ENCODE results near the gene CACFD1. TPM values are rescaled to one million over a fixed set of nuclear protein-coding genes. Genes with fewer than 3 reads are reported as not detected.

Gene CACFD1
- total RNA-seq = 12.8 and 21.4 TPM in 2 replicates

- DNase-seq = peak; percentile 94
Observed at GRCh38 chr9:133459476-133460404, at the start of gene CACFD1. Gene CACFD1, plus strand, starts transcription at chr9:133459978. Its CDS starts 89 bp downstream, at chr9:133460067.

DNA sequence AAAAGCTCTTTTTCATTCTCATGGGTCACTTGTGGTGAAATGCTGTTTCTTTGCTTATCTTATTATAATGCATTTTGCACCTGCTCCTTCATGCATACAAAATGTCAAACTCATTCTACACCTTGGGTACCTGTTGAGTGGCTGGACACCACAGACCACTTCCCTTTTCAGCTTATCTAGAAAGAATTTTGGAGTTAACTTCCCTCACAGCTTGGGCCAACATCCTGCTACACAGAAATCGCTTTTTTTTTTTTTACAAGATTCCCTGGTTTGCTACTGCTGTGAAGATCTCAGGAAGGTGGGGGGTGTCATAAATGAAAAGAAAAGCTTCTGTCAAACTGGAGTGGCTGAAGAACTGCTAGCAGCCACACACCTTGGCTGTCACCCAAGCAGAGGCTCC lies 44.6 kb upstream of the CACFD1 start:
- DNase-seq = no peak

DNA sequence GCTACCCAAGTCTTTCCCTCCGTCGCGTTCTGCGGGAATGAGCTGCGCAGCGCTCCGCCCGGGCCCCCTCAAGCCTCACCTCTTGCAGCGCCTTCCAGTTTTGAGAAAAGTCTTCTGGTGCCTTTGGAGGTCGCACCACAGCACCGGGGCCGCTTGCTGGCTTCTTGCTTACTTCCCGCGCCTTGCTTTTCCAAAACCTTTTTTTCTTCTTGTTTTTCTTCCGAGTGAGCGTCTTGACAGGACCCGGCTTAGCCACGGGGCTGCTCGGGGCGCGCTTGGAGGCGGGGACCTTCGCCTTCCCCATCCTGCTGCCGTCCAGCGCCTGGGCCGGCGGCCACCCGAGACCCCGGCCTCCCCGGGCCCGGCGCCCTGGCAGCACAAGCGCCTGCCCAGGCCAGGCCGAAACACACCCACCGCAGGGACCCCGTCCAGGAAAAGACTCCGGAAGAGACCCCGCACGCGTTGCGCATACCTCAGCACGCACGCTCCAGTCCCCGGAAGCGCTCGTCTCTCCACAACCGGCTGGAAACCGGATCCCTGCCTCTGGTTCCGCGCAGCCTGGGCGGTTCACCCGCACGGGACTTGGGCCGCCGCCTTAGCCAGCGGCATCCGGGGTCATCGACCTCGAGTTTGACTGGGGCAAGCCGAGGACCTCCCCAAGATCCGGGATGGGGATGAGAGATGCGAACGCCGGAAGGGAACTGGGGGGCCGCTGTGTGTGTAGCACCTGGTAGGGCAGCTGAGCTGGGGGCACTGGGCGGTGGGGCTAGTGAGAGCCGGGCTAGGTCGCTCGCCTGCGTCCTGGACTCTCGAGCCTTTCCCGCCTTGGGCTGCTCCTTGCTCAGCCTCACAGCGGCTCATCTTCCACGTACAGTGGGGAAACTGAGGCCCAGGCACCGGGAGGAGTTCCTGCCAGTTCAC lies 42.0 kb upstream of the CACFD1 start, which contains the start of gene REXO4:
REXO4 (minus strand) TSS at position 470 of the 921 bp plus-strand sequence; CDS start at position 304, 166 bp downstream.
- peak; percentile 85 for DNase-seq

DNA sequence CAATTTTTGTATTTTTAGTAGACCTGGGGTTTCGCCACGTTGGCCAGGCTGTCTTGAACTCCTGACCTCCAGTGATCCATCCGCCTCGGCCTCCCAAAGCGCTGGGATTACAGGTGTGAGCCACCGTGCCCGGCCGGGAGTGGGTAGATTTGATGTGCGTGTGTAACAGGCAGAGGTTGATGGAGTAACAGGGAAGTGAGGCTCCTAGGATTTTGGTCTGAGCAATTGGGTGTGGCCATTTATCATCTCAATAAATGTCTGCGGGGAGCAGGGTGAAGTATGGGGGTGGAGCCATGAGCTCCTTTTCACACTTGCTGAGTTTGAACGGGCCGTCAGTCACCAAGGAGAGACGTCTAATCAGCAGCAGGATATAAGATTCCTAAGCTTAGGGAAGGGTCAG lies 40.8 kb upstream of the CACFD1 start:
- no peak for DNase-seq

- no peak for DNase-seq
Observed at GRCh38 chr9:133420392-133420827, 39.4 kb upstream of the CACFD1 start.

GRCh38 chr9:133421615-133422542 lies 37.9 kb upstream of the CACFD1 start, which contains the start of gene ADAMTS13:
Gene ADAMTS13, plus strand, starts transcription at chr9:133422367. Its CDS starts 77 bp downstream, at chr9:133422444.
- peak; percentile 13 for DNase-seq

- no peak for DNase-seq
Observed at GRCh38 chr9:133423216-133423615, 36.6 kb upstream of the CACFD1 start.

DNA sequence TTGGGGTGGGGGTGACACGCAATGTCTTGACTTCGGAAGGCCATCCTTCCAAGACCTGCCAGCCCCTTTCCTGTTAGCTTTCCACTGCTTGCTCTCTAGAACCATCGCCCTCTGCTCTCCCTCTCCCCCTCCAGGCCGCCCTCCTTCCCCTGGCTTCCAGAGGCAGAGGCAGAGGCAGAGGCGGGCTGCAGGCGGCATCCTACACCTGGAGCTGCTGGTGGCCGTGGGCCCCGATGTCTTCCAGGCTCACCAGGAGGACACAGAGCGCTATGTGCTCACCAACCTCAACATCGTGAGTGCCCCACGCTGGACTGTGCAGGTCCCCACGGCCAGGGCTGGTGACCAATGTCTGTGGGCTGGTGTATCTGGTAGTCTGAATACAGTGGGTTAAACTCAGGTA lies 35.6 kb upstream of the CACFD1 start:
- DNase-seq = no peak

DNA sequence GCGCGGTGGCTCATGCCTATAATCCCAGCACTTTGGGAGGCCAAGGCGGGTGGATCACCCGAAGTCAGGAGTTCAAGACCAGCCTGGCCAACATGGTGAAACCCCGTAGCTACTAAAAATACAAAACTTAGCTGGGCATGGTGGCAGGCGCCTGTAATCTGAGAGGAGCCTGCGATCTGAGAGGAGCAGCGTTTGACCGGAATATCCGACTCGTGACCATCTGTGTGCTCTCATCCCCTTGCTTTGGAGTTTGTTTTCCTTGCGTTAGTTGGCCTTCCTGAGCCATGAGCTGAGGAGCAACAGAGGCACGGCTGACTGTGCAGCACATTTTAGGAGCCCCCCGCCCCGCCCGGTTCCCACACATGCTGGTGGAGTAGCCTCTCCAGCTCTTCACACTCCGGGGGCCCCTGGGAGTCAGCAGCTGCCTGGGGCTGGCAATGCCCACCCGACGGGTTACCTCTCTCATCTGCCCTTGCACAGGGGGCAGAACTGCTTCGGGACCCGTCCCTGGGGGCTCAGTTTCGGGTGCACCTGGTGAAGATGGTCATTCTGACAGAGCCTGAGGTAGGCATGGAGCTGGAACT lies 34.6 kb upstream of the CACFD1 start:
- no peak for DNase-seq

GRCh38 chr9:133426011-133426410 lies 33.8 kb upstream of the CACFD1 start:
- no peak for DNase-seq

GRCh38 chr9:133427658-133428348 lies 32.0 kb upstream of the CACFD1 start:
- DNase-seq = no peak

GRCh38 chr9:133428617-133429101 lies 31.1 kb upstream of the CACFD1 start:
- DNase-seq = no peak

GRCh38 chr9:133429214-133429613 lies 30.6 kb upstream of the CACFD1 start:
- DNase-seq = no peak

- DNase-seq = peak; percentile 50
Observed at GRCh38 chr9:133429641-133430161, 30.1 kb upstream of the CACFD1 start.

GRCh38 chr9:133430244-133430643 lies 29.5 kb upstream of the CACFD1 start:
- DNase-seq = no peak

GRCh38 chr9:133433351-133433843 lies 26.4 kb upstream of the CACFD1 start:
- no peak for DNase-seq

DNA sequence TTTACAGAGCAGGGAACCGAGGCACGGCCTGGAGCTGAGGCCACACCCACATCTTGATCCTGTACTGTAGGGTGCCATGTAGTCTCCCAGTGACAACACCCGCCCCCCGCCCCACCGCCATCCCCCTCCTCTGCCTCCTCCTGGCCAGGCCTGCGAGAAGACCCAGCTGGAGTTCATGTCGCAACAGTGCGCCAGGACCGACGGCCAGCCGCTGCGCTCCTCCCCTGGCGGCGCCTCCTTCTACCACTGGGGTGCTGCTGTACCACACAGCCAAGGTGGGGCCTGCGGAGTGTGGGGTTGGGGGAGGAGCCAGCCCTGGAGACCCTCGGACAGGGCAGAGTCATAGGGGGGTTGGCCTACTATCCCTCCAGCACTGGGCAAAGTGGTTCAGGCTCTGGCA lies 23.1 kb upstream of the CACFD1 start:
- no peak for DNase-seq

GRCh38 chr9:133437753-133438531 lies 21.8 kb upstream of the CACFD1 start:
- no peak for DNase-seq

- no peak for DNase-seq
Observed at GRCh38 chr9:133439337-133439736, 20.4 kb upstream of the CACFD1 start.

Measured in dermis blood vessel endothelial cell (primary cell).